Lung (tissue), 12 donors: Measurements from ENCODE around the gene SLC22A12. TPM values are rescaled to one million over a fixed set of nuclear protein-coding genes. Genes with fewer than 3 reads are reported as not detected.

Experiments
- ATAC-seq: fragments of 200-7000 bp; cut with Tn5 transposase; one replicate; pipeline ENCODE4 v1.9.1; 2020; ENCODE audit warnings: moderate number of reproducible peaks; ENCODE audit not compliant: insufficient read depth, low FRiP score
- DNase-seq, 3 donors: peaks; one replicate each; pipeline ENCODE4 v3.0.0-alpha.2; 2013 to 2017
- H3K27ac ChIP-seq, 2 donors: one replicate each; pipeline ENCODE4 v1.5.1; 2013; ENCODE audit warnings: mild to moderate bottlenecking in 2 of 2, moderate library complexity in 2 of 2, control low read depth in 1 of 2, inconsistent platforms in 1 of 2, low read depth in 1 of 2, low read length in 1 of 2
- H3K27me3 ChIP-seq, 3 donors: one replicate each; pipeline ENCODE4 v1.5.1; 2013; ENCODE audit warnings: low read length in 2 of 3; ENCODE audit not compliant: control insufficient read depth in 3 of 3, insufficient read depth in 3 of 3
- H3K36me3 ChIP-seq, 4 donors: one replicate each; pipeline ENCODE4 v1.5.1; 2013; ENCODE audit warnings: low read length in 4 of 4, mild to moderate bottlenecking in 1 of 4, moderate library complexity in 1 of 4; ENCODE audit not compliant: control insufficient read depth in 4 of 4, insufficient read depth in 4 of 4
- H3K4me1 ChIP-seq, 5 donors: one replicate each; pipeline ENCODE4 v1.5.1; 2013; ENCODE audit warnings: low read length in 5 of 5, mild to moderate bottlenecking in 2 of 5, moderate library complexity in 1 of 5; ENCODE audit not compliant: control insufficient read depth in 5 of 5, insufficient read depth in 5 of 5
- H3K4me3 ChIP-seq: one replicate; pipeline ENCODE4 v1.5.1; 2013; ENCODE audit warnings: mild to moderate bottlenecking, control low read depth, moderate library complexity
- H3K9ac ChIP-seq, 2 donors: one replicate each; pipeline ENCODE4 v1.5.1; 2013; ENCODE audit warnings: low read length in 2 of 2, control low read depth in 1 of 2; ENCODE audit not compliant: insufficient read depth in 1 of 2
- H3K9me3 ChIP-seq, 4 donors: one replicate each; pipeline ENCODE4 v1.5.1; 2013; ENCODE audit warnings: low read length in 3 of 4, mild to moderate bottlenecking in 1 of 4, moderate library complexity in 1 of 4; ENCODE audit not compliant: control insufficient read depth in 4 of 4, insufficient read depth in 3 of 4
- CTCF ChIP-seq: IDR thresholded peaks from 2 replicates; pipeline ENCODE4 v1.5.1; 2012; ENCODE audit warnings: mild to moderate bottlenecking; ENCODE audit errors: control extremely low read depth, extremely low read depth
- WGBS, 2 donors: extraction: QIAGEN DNeasy Blood & Tissue Kit; methylation state at CpG; one replicate each; pipeline ENCODE4 v1.1.7; 2013; 5-methylcytosine and 5-hydroxymethylcytosine counted together
- polyA plus RNA-seq, 2 donors: library from polyadenylated mRNA; stranded (reverse); fragments of 200-250 nt; gene quantifications; one replicate each; pipeline ENCODE4 v1.2.1, GENCODE V29; 2013
- total RNA-seq, 2 donors: library from RNA; depleted of rRNA in 1 of 2; stranded (reverse); fragments of >200 nt in 1 of 2; gene quantifications; one replicate each; pipeline ENCODE4 v1.2.1, GENCODE V29; 2014 to 2021
- donor health status: control.
- donor health status: control.
- donor health status: Bipolar disorder and iron deficiency.
- donor health status: healthy.
- donor health status: DM: yes; HTN: yes; CAD: no.

Gene SLC22A12
- total and polyA plus RNA-seq, 4 donors: not detected

GRCh38 chr11:64642871-64643255, 51.8 kb downstream of the SLC22A12 start:
- ATAC-seq: no peak
- Histone ChIP-seq H3K27ac (no peak overlapping the region), H3K27me3 (peaks cover 0 to 61% (median 10%) of the 10 kb centered on the region in 3 donors), H3K4me3 (no peak overlapping the region), H3K9me3 (peaks cover 0 to 4% (median 0%) of the 10 kb centered on the region in 4 donors), H3K36me3 (peaks cover 0 to 2% (median 0%) of the 10 kb centered on the region in 4 donors), H3K9ac (no peak overlapping the region), H3K4me1 (peaks cover 0 to 29% (median 9%) of the 10 kb centered on the region in 5 donors)
- no peak for DNase-seq
- 3 to 4% methylated on average over 35 to 36 of the region's 36 CpGs for WGBS, 2 donors
- no peak for TF ChIP-seq CTCF

- H3K36me3 ChIP-seq: peaks cover 0 to 2% (median 0%) of the 10 kb centered on the region in 4 donors
- H3K4me3 ChIP-seq: no peak overlapping the region
- no peak overlapping the region for H3K27ac ChIP-seq
- no peak overlapping the region for H3K9ac ChIP-seq
- no peak for TF ChIP-seq CTCF
- ATAC-seq (no peak), DNase-seq (peak; percentile 64 to 83 (median 67))
- peaks cover 0 to 4% (median 0%) of the 10 kb centered on the region in 4 donors for H3K9me3 ChIP-seq
- peaks cover 0 to 24% (median 9%) of the 10 kb centered on the region in 5 donors for H3K4me1 ChIP-seq
- peaks cover 0 to 56% (median 10%) of the 10 kb centered on the region in 3 donors for H3K27me3 ChIP-seq
- WGBS, 2 donors: 1% methylated on average over 36 to 50 of the region's 53 CpGs
Measured at GRCh38 chr11:64643256-64643881, 52.3 kb downstream of the SLC22A12 start.

- H3K9ac ChIP-seq: peak overlapping the region in 1 of 2 donors; percentile 14
- ATAC-seq (no peak), DNase-seq (no peak)
- H3K4me1 ChIP-seq: peaks cover 0 to 19% (median 9%) of the 10 kb centered on the region in 5 donors
- 13 to 21% methylated on average over 19 of the region's 19 CpGs for WGBS, 2 donors
- no peak overlapping the region for H3K4me3 ChIP-seq
- peaks cover 0 to 2% (median 0%) of the 10 kb centered on the region in 4 donors for H3K36me3 ChIP-seq
- no peak overlapping the region for H3K27ac ChIP-seq
- TF ChIP-seq CTCF: no peak
- peaks cover 0 to 4% (median 0%) of the 10 kb centered on the region in 4 donors for H3K9me3 ChIP-seq
- H3K27me3 ChIP-seq: peaks cover 0 to 53% (median 10%) of the 10 kb centered on the region in 3 donors
Measured at GRCh38 chr11:64643920-64644646, 53.1 kb downstream of the SLC22A12 start.
